CD14-positive monocyte (primary cell): ENCODE measurements around the gene LINS1. TPM values are rescaled to one million over a fixed set of nuclear protein-coding genes. Genes with fewer than 3 reads are reported as not detected.

Experiments
- DNase-seq, 3 donors: peaks; one replicate each; pipeline ENCODE4 v3.0.0-alpha.2; 2011 to 2022
- H2AFZ ChIP-seq: 2 replicates; pipeline ENCODE4 v1.6.0; 2012; ENCODE audit warnings: mild to moderate bottlenecking, low read depth, low read length, inconsistent platforms; ENCODE audit not compliant: insufficient read depth, poor library complexity, severe bottlenecking
- H3K27ac ChIP-seq, 2 donors: 1 replicate in 1 of 2; 2 replicates in 1 of 2; pipeline ENCODE4 v1.5.1; 2012 to 2013; ENCODE audit warnings: low read length in 2 of 2, control low read depth in 1 of 2, inconsistent platforms in 1 of 2, low read depth in 1 of 2, mild to moderate bottlenecking in 1 of 2
- H3K27me3 ChIP-seq, 2 donors: one replicate each; pipeline versions ENCODE4 v1.6.0 to v1.6.1; 2011 to 2013; ENCODE audit warnings: low read length in 2 of 2; ENCODE audit not compliant: control insufficient read depth in 2 of 2, insufficient read depth in 2 of 2
- H3K36me3 ChIP-seq, 2 donors: replicated peaks in 1 of 2; 1 replicate in 1 of 2; 2 replicates in 1 of 2; pipeline versions ENCODE4 v1.5.1 to v1.6.1; 2012 to 2013; ENCODE audit warnings: low read length in 2 of 2, control low read depth in 1 of 2, inconsistent platforms in 1 of 2, mild to moderate bottlenecking in 1 of 2; ENCODE audit not compliant: insufficient read depth in 2 of 2, control insufficient read depth in 1 of 2
- H3K4me1 ChIP-seq, 2 donors: 1 replicate in 1 of 2; 2 replicates in 1 of 2; pipeline versions ENCODE4 v1.5.1 to v1.6.1; 2012 to 2013; ENCODE audit warnings: low read length in 2 of 2, control low read depth in 1 of 2, inconsistent platforms in 1 of 2, mild to moderate bottlenecking in 1 of 2, moderate library complexity in 1 of 2; ENCODE audit not compliant: insufficient read depth in 2 of 2, control insufficient read depth in 1 of 2
- H3K4me2 ChIP-seq: replicated peaks from 2 replicates; pipeline ENCODE3; 2012; ENCODE audit warnings: low read length, moderate library complexity, mild to moderate bottlenecking; ENCODE audit not compliant: poor library complexity, severe bottlenecking; ENCODE audit errors: extremely low read depth
- H3K4me3 ChIP-seq, 3 experiments: fragments of 200-600 bp in 1 of 3; sonication (generic) in 1 of 3; replicated peaks in 1 of 3; 1 replicate in 2 of 3; 2 replicates in 1 of 3; pipeline ENCODE4 v1.5.1; 2011 to 2013; ENCODE audit warnings: low read length in 3 of 3, mild to moderate bottlenecking in 3 of 3, control low read depth in 2 of 3, low read depth in 2 of 3, inconsistent platforms in 1 of 3, moderate library complexity in 1 of 3
- H3K79me2 ChIP-seq: 2 replicates; pipeline ENCODE4 v1.6.0; 2012; ENCODE audit warnings: mild to moderate bottlenecking, control low read depth, inconsistent platforms, low read length, moderate library complexity; ENCODE audit not compliant: insufficient read depth
- H3K9ac ChIP-seq: 2 replicates; pipeline ENCODE4 v1.6.0; 2017; ENCODE audit warnings: low read length, mild to moderate bottlenecking; ENCODE audit not compliant: insufficient read depth, poor library complexity, severe bottlenecking
- H3K9me3 ChIP-seq, 2 donors: replicated peaks in 1 of 2; 1 replicate in 1 of 2; 2 replicates in 1 of 2; pipeline versions ENCODE4 v1.5.1 to v1.6.1; 2012 to 2013; ENCODE audit warnings: low read length in 2 of 2, control low read depth in 1 of 2; ENCODE audit not compliant: control insufficient read depth in 1 of 2, insufficient read depth in 1 of 2
- H4K20me1 ChIP-seq: 2 replicates; pipeline ENCODE4 v1.6.0; 2012; ENCODE audit warnings: mild to moderate bottlenecking, low read length, control low read depth, moderate library complexity; ENCODE audit not compliant: insufficient read depth
- H3K27ac Mint-ChIP-seq, 7 donors: one replicate each; pipeline ENCODE4 v1.8.0; 2020; ENCODE audit warnings: mild to moderate bottlenecking in 7 of 7, mixed read lengths in 7 of 7, moderate library complexity in 6 of 7, inconsistent platforms in 2 of 7
- H3K27me3 Mint-ChIP-seq, 3 donors: one replicate each; pipeline ENCODE4 v1.8.0; 2021 to 2022; ENCODE audit warnings: low read depth in 3 of 3, mild to moderate bottlenecking in 3 of 3, mixed read lengths in 3 of 3, moderate library complexity in 3 of 3, inconsistent platforms in 1 of 3
- H3K36me3 Mint-ChIP-seq, 2 donors: one replicate each; pipeline ENCODE4 v1.8.0; 2020; ENCODE audit warnings: mixed read lengths in 2 of 2, inconsistent platforms in 1 of 2, mild to moderate bottlenecking in 1 of 2
- H3K4me1 Mint-ChIP-seq: one replicate; pipeline ENCODE4 v1.8.0; 2020; ENCODE audit warnings: mild to moderate bottlenecking, mixed read lengths
- H3K4me3 Mint-ChIP-seq, 2 donors: one replicate each; pipeline ENCODE4 v1.8.0; 2020; ENCODE audit warnings: mild to moderate bottlenecking in 2 of 2, mixed read lengths in 2 of 2, moderate library complexity in 1 of 2
- H3K9me3 Mint-ChIP-seq, 7 donors: one replicate each; pipeline ENCODE4 v1.8.0; 2020 to 2022; ENCODE audit warnings: mixed read lengths in 7 of 7, mild to moderate bottlenecking in 6 of 7, moderate library complexity in 6 of 7, inconsistent platforms in 2 of 7
- WGBS: methylation state at CpG from one replicate; pipeline ENCODE4 v1.1.5; 2013; ENCODE audit warnings: missing lambda C conversion rate; ENCODE audit not compliant: insufficient coverage; 5-methylcytosine and 5-hydroxymethylcytosine counted together
- intact Hi-C, 2 donors: fragments of 100-400 bp; cut with micrococcal nuclease; formaldehyde crosslinking; loops; one replicate each; pipeline versions ENCODE4 v1.15.0 to v1.15.1; 2023
- polyA plus RNA-seq, 3 donors: library from polyadenylated mRNA; depleted of rRNA in 1 of 3; unstranded in 2 of 3; stranded (reverse) in 1 of 3; fragments of 300-500 nt in 2 of 3; fragments of >200 nt in 1 of 3; fragmentation: Illumina TruSeq in 2 of 3; gene quantifications; 1 replicate in 2 of 3; 2 replicates in 1 of 3; pipeline ENCODE4 v1.2.3, GENCODE V29; 2012 to 2021
- small RNA-seq: library from RNA; depleted of rRNA; stranded (forward); fragments of <200 nt; gene quantifications from one replicate; pipeline ENCODE3, GENCODE V24; 2012; ENCODE audit warnings: low read depth; ENCODE audit not compliant: insufficient read length
- TF ChIP-seq, protein P1 (sequence below): fragments of 200-600 bp; IDR thresholded peaks from one replicate; pipeline ENCODE4 v1.8.0; 2022; ENCODE audit warnings: antibody characterized with exemption, mild to moderate bottlenecking

LINS1 gene
- polyA plus RNA-seq, 3 donors, result 4.2 to 8.8 (median 7.6) TPM

DNA sequence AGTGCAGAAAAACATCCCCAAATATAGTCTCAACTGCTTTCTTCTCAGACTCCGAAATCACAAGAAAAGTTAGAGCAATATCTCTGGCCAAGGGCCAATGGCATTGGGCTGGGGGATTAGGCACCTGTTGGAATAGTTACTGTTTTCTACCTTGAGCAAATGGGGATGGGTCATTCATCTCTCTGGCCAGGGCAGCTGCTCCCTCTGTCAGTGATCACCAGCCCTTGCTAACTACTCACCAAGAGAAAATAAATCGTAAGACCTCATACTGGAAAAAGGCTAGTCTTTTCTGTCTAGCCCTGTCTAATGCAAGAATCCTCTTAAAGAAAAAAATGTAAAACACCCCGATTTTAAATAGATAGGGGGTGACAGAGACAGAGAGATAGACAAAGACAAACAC lies 84.1 kb downstream of the LINS1 start:
- Mint-ChIP-seq H3K4me1 (peaks cover 72% of the 10 kb centered on the region), H3K36me3 (peaks cover 0 to 4% of the 10 kb centered on the region in 2 donors), H3K9me3 (peaks cover 0 to under 1% (median under 1%) of the 10 kb centered on the region in 7 donors), H3K4me3 (peak overlapping the region in 1 of 2 donors; percentile 63), H3K27ac (peak overlapping the region; percentile 26 to 91 (median 86)), H3K27me3 (peaks cover 4 to 10% (median 9%) of the 10 kb centered on the region in 3 donors)
- Histone ChIP-seq H3K4me1 (peaks cover 74 to 78% of the 10 kb centered on the region in 2 donors), H4K20me1 (no peaks in the 10 kb centered on the region), H3K36me3 (no peaks in the 10 kb centered on the region), H3K27me3 (peaks cover 0 to 8% of the 10 kb centered on the region in 2 donors), H3K4me3 (peak overlapping the region in 1 of 3 experiments; percentile 51), H3K27ac (peak overlapping the region; percentile 62 to 72), H3K9ac (peak overlapping the region; percentile 2), H3K4me2 (peak overlapping the region; percentile 64), H3K9me3 (no peaks in the 10 kb centered on the region), H3K79me2 (no peaks in the 10 kb centered on the region), H2AFZ (peak overlapping the region; percentile 52)
- intact Hi-C loops, result no loop called here
- TF ChIP-seq, protein P1, sequence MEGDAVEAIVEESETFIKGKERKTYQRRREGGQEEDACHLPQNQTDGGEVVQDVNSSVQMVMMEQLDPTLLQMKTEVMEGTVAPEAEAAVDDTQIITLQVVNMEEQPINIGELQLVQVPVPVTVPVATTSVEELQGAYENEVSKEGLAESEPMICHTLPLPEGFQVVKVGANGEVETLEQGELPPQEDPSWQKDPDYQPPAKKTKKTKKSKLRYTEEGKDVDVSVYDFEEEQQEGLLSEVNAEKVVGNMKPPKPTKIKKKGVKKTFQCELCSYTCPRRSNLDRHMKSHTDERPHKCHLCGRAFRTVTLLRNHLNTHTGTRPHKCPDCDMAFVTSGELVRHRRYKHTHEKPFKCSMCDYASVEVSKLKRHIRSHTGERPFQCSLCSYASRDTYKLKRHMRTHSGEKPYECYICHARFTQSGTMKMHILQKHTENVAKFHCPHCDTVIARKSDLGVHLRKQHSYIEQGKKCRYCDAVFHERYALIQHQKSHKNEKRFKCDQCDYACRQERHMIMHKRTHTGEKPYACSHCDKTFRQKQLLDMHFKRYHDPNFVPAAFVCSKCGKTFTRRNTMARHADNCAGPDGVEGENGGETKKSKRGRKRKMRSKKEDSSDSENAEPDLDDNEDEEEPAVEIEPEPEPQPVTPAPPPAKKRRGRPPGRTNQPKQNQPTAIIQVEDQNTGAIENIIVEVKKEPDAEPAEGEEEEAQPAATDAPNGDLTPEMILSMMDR, result no peak
- DNase-seq, result no peak
- WGBS, result no CpG with 5 or more reads among the region's 3 CpGs

Small RNA genes within 50 kb of the gene (small RNA-seq; reads per million reads assigned to genes)
- gene RF00019 (not detected), gene RNU6-181P (not detected), gene RNU6-322P (not detected)

Other genes with a start within 250 kb of the LINS1 start
- gene CERS3, start 73.2 kb downstream of the LINS1 start, polyA plus RNA-seq, result under 1 TPM in 1 of 3 donors, not detected in 2; 0.04 TPM
- 1 to 10 TPM; 5.3 to 9.8 (median 7.6) TPM for gene ASB7, start 405 bp upstream of the LINS1 start, polyA plus RNA-seq